AG09319 (cell line): ENCODE measurements around the gene ORC5.
"Not testable (repeated sequence)": the region's sequence is repeated elsewhere in the genome, so short reads cannot be mapped to it uniquely, and the experiment has no call there.

Experiments
- DNase-seq: peaks from one replicate; pipeline ENCODE4 v3.0.0-alpha.2; 2010; ENCODE audit warnings: low read depth; ENCODE audit errors: extremely low read depth
- CTCF ChIP-seq: IDR thresholded peaks from 2 replicates; pipeline ENCODE4 v1.5.1; 2011; ENCODE audit warnings: low read depth, mild to moderate bottlenecking, inconsistent platforms, low read length, moderate library complexity

Gene ORC5

GRCh38 chr7:104241135-104241534, 33.3 kb upstream of the ORC5 start:
- TF ChIP-seq CTCF, result no peak
- no peak for DNase-seq

GRCh38 chr7:104240401-104240800, 32.6 kb upstream of the ORC5 start:
- TF ChIP-seq CTCF, result no peak
- DNase-seq, result no peak

- DNase-seq, result not testable (repeated sequence)
Observed at GRCh38 chr7:104234990-104235389, 27.2 kb upstream of the ORC5 start.

GRCh38 chr7:104231054-104232046, 23.5 kb upstream of the ORC5 start:
- TF ChIP-seq CTCF, result peak; percentile 97
- peak; percentile 15 for DNase-seq

GRCh38 chr7:104230606-104231005, 22.8 kb upstream of the ORC5 start:
- no peak for DNase-seq
- no peak for TF ChIP-seq CTCF

GRCh38 chr7:104228442-104228841, 20.6 kb upstream of the ORC5 start:
- no peak for DNase-seq
- no peak for TF ChIP-seq CTCF

- DNase-seq, result no peak
- no peak for TF ChIP-seq CTCF
Observed at GRCh38 chr7:104225451-104225850, 17.6 kb upstream of the ORC5 start.
